ENCODE data around the gene PRKCB.
"Not testable (repeated sequence)": the region's sequence is repeated elsewhere in the genome, so short reads cannot be mapped to it uniquely, and the experiment has no call there.

PRKCB gene

GRCh38 chr16:23902748-23903414 is 67.1 kb downstream of the PRKCB start:
- DNase-seq = no peak

- no peak for DNase-seq
These were observed 69.2 kb downstream of the PRKCB start for GRCh38 chr16:23905027-23905426.

- no peak for DNase-seq
These were observed 71.7 kb downstream of the PRKCB start for GRCh38 chr16:23907457-23907902.

GRCh38 chr16:23907903-23908302 is 72.1 kb downstream of the PRKCB start:
- DNase-seq = no peak

GRCh38 chr16:23908790-23909189 is 73.0 kb downstream of the PRKCB start:
- DNase-seq = no peak

- DNase-seq = no peak
These were observed 74.1 kb downstream of the PRKCB start for GRCh38 chr16:23909792-23910418.

- no peak for DNase-seq
These were observed 79.3 kb downstream of the PRKCB start for GRCh38 chr16:23914946-23915530.

GRCh38 chr16:23916552-23916951 is 80.8 kb downstream of the PRKCB start:
- DNase-seq = not testable (repeated sequence)

GRCh38 chr16:23917621-23918020 is 81.8 kb downstream of the PRKCB start:
- no peak for DNase-seq

GRCh38 chr16:23920446-23920845 is 84.7 kb downstream of the PRKCB start:
- DNase-seq = no peak

GRCh38 chr16:23920899-23921298 is 85.1 kb downstream of the PRKCB start:
- DNase-seq = no peak

GRCh38 chr16:23922406-23922805 is 86.6 kb downstream of the PRKCB start:
- DNase-seq = no peak

GRCh38 chr16:23924128-23924527 is 88.3 kb downstream of the PRKCB start:
- no peak for DNase-seq

- DNase-seq = no peak
These were observed 92.0 kb downstream of the PRKCB start for GRCh38 chr16:23927796-23928195.

GRCh38 chr16:23929237-23929636 is 93.5 kb downstream of the PRKCB start:
- DNase-seq = no peak

- DNase-seq = no peak
These were observed 94.1 kb downstream of the PRKCB start for GRCh38 chr16:23929856-23930255.

- DNase-seq = no peak
These were observed 95.0 kb downstream of the PRKCB start for GRCh38 chr16:23930791-23931190.

- no peak for DNase-seq
These were observed 95.4 kb downstream of the PRKCB start for GRCh38 chr16:23931199-23931598.

GRCh38 chr16:23933650-23934049 is 97.9 kb downstream of the PRKCB start:
- not testable (repeated sequence) for DNase-seq

GRCh38 chr16:23934610-23935236 is 98.9 kb downstream of the PRKCB start:
- no peak for DNase-seq

GRCh38 chr16:23940111-23940510 is 104.3 kb downstream of the PRKCB start:
- no peak for DNase-seq

- no peak for DNase-seq
These were observed 105.2 kb downstream of the PRKCB start for GRCh38 chr16:23941025-23941424.

GRCh38 chr16:23941963-23942564 is 106.3 kb downstream of the PRKCB start:
- no peak for DNase-seq

All from midbrain (tissue), 1 donor.